ENCODE results near the gene ADCY7.
A peak's percentile ranks its signal among the peaks of the same experiment; 100 is the strongest.

ADCY7 gene

GRCh38 chr16:50282010-50282538 lies 15.7 kb downstream of the ADCY7 start:
- peak in 1 of 2 experiments; percentile 16 for DNase-seq (ENCODE audit: low read depth in 2 of 2)

GRCh38 chr16:50282955-50283631 lies 16.7 kb downstream of the ADCY7 start:
- DNase-seq (ENCODE audit: low read depth in 2 of 2) = no peak

GRCh38 chr16:50284131-50284911 lies 18.0 kb downstream of the ADCY7 start:
- no peak for DNase-seq (ENCODE audit: low read depth in 2 of 2)

- no peak for DNase-seq (ENCODE audit: low read depth in 2 of 2)
Measured at GRCh38 chr16:50285406-50286003, 19.2 kb downstream of the ADCY7 start.

- no peak for DNase-seq (ENCODE audit: low read depth in 2 of 2)
Measured at GRCh38 chr16:50286681-50287080, 20.3 kb downstream of the ADCY7 start.

GRCh38 chr16:50288026-50288425 lies 21.7 kb downstream of the ADCY7 start:
- DNase-seq (ENCODE audit: low read depth in 2 of 2) = no peak

GRCh38 chr16:50288920-50289319 lies 22.6 kb downstream of the ADCY7 start:
- DNase-seq (ENCODE audit: low read depth in 2 of 2) = no peak

- DNase-seq (ENCODE audit: low read depth in 2 of 2) = no peak
Measured at GRCh38 chr16:50289950-50290764, 23.8 kb downstream of the ADCY7 start.

- DNase-seq (ENCODE audit: low read depth in 2 of 2) = no peak
Measured at GRCh38 chr16:50290856-50291255, 24.5 kb downstream of the ADCY7 start.

- DNase-seq (ENCODE audit: low read depth in 2 of 2) = no peak
Measured at GRCh38 chr16:50291719-50292565, 25.6 kb downstream of the ADCY7 start.

GRCh38 chr16:50292566-50292948 lies 26.2 kb downstream of the ADCY7 start:
- no peak for DNase-seq (ENCODE audit: low read depth in 2 of 2)

GRCh38 chr16:50293041-50293783 lies 26.9 kb downstream of the ADCY7 start:
- no peak for DNase-seq (ENCODE audit: low read depth in 2 of 2)

- DNase-seq (ENCODE audit: low read depth in 2 of 2) = no peak
Measured at GRCh38 chr16:50293994-50294855, 27.9 kb downstream of the ADCY7 start.

GRCh38 chr16:50294955-50295354 lies 28.6 kb downstream of the ADCY7 start:
- no peak for DNase-seq (ENCODE audit: low read depth in 2 of 2)

- DNase-seq (ENCODE audit: low read depth in 2 of 2) = no peak
Measured at GRCh38 chr16:50295541-50296132, 29.3 kb downstream of the ADCY7 start.

- no peak for DNase-seq (ENCODE audit: low read depth in 2 of 2)
Measured at GRCh38 chr16:50296807-50297206, 30.5 kb downstream of the ADCY7 start.

- no peak for DNase-seq (ENCODE audit: low read depth in 2 of 2)
Measured at GRCh38 chr16:50297301-50298074, 31.1 kb downstream of the ADCY7 start.

GRCh38 chr16:50298075-50298460 lies 31.7 kb downstream of the ADCY7 start:
- no peak for DNase-seq (ENCODE audit: low read depth in 2 of 2)
